HG03469 (cell line): ENCODE measurements around the gene CYRIA.

Experiments used
- ATAC-seq: cut with Tn5 transposase; IDR thresholded peaks from one replicate; pipeline ENCODE4 v1.9.1; 2021; ENCODE audit warnings: mild to moderate bottlenecking, moderate library complexity, moderate number of reproducible peaks; ENCODE audit not compliant: unreplicated experiment

The CYRIA gene

GRCh38 chr2:16665748-16666448 is at the start of gene CYRIA:
Gene CYRIA (minus strand): TSS chr2:16665834. CDS start chr2:16588119, 77,715 bp downstream.
- peak; percentile 41 for ATAC-seq

GRCh38 chr2:16713011-16713423 is 47.4 kb upstream of the CYRIA start:
- ATAC-seq = peak; percentile 83

DNA sequence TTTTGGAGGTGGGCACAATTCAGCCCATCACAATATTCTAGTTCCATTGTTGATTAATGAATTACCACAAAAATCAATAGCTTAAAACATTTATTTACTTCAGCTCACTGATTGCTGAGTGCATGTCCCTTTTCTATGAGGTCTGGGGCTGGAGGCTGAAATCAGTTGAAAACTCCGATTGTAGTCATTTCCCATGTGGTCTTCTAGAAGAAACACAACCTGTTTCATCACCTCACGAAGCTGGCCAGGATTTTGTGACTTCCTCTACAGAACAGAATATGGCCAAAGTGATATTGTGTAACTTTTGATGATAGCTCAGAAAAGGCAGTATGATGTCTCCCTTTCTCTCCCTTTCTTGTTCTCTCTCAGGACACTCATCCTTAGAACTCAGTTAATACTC is 44.1 kb upstream of the CYRIA start:
- no peak for ATAC-seq

DNA sequence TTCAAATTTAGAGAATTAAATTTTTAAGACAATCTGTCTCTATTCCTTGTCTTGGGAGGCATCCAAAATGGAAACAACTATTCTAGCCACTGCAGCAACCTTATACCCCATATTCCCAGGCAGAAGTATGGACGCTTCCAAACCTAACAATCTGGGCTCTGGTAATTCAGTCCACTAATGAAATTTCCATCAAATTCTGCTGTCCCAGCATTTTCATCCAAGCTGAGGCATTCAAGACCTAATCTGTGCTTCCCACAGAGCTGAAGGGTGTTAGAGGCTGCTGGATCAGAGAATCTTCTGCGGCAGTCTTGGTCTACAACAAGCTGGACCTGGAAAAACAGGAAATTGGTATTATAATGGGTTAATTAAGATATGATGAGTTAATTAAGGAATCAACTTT is 42.5 kb upstream of the CYRIA start:
- ATAC-seq = no peak

GRCh38 chr2:16707014-16707623 is 41.5 kb upstream of the CYRIA start:
- ATAC-seq = no peak

GRCh38 chr2:16700551-16701259 is 35.1 kb upstream of the CYRIA start:
- ATAC-seq = no peak

- no peak for ATAC-seq
Measured at GRCh38 chr2:16693854-16694253, 28.2 kb upstream of the CYRIA start.

GRCh38 chr2:16691261-16691660 is 25.6 kb upstream of the CYRIA start:
- no peak for ATAC-seq

- no peak for ATAC-seq
Measured at GRCh38 chr2:16687955-16688354, 22.3 kb upstream of the CYRIA start.

GRCh38 chr2:16687222-16687621 is 21.6 kb upstream of the CYRIA start:
- no peak for ATAC-seq

DNA sequence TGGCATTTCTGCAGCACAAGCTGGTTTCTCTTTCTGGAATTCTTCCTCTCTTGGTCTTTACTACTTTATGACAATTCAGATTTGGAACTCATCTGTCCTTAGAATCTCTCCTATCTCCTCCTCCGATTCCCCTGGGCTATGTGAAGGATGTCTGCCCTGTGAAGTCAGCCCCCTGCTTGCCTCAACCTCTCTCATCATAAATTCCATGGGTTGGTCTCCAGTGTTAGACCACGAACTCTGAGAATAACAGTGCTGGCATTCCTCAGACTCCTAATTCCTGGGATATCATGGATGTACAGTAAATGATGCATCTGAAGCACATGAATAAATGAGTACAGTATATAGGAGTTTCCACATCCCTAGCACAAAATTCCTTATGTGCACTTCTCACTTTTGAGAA is 21.0 kb upstream of the CYRIA start:
- no peak for ATAC-seq

DNA sequence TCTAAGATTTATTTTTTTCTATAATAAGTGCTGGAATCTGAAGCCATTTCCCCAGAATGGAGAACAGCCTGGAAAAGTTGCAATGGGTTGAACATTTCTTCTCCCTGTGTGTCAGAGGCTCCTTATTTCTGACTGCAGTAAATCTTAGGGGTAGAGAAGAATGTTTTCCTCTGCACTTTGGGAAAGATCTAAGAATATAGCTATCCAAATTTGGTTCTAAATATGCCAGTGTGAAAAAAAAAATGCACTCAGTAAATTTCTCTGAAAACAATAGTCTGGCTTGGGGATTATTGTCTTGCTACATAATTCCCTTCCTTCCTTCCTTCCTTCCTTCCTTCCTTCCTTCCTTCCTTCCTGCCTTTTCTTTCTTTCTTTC is 19.7 kb upstream of the CYRIA start:
- no peak for ATAC-seq

DNA sequence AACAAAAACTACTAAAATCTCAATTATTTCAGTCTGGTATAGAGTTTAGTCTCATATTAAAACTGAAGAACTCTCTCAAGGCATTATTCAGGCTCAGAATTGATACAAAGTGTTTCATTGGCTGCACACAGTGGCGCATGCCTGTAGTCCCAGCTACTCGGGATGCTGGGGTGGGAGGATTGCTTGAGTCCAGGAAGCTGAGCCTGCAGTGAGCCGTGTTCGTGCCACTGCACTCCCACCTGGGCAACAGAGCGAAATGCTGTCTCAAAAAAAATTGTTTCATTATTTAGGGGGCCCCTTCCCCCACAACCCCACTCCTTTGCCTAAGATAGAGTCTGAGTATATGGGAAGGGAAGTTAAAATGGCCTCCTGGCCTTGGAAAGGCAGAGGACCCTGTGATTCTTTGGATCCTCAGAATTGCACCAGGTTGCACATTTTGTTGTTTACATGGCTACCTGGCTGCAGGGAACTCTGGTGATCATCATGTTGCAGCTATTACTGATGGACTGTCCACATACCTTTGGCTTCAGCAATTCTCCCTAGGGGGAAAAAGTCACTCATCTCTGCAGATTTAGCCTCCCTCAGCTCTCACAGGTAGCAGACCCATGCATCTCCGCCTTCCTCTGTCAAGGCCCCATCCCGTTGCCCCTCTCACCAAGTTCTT is 19.2 kb upstream of the CYRIA start:
- no peak for ATAC-seq

GRCh38 chr2:16683576-16683975 is 17.9 kb upstream of the CYRIA start:
- no peak for ATAC-seq

GRCh38 chr2:16682431-16683118 is 16.9 kb upstream of the CYRIA start:
- no peak for ATAC-seq

DNA sequence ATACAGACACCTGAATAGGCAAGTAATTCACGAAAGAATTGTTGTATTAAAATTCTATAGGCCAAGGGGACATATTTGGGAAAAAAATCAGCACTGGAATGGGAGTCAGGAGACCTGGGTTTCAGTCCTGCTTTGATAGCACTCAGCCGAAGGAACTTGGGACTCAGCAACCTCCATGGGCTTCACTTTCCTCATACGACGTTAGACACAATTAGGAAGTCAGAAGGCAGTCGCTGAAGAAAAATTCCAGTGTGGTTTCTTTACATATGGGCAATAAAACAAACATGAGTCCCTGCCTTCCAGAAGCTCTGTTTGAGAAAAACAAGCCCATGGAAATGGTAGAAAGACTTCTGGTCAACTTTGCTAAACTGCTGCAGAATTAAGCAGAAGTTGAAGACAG is 15.1 kb upstream of the CYRIA start:
- ATAC-seq = no peak

GRCh38 chr2:16680304-16680703 is 14.7 kb upstream of the CYRIA start:
- no peak for ATAC-seq

DNA sequence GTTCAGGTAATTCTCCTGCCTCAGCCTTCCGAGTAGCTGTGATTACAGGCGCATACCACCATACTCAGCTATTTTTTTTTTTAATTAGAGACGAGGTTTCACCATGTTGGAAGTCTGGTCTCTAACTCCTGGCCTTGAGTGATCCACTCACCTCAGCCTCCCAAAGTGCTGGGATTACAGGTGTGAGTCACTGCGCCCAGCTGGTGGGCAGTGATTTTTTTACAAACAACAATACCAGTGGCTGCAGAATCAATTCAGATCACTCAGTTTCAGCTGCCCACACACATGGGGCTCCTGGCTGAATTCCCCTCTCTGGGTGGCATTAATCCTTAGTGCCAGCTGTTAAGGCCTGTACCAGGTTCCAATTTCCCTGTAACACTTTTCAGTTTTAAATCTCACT is 13.3 kb upstream of the CYRIA start:
- ATAC-seq = no peak

DNA sequence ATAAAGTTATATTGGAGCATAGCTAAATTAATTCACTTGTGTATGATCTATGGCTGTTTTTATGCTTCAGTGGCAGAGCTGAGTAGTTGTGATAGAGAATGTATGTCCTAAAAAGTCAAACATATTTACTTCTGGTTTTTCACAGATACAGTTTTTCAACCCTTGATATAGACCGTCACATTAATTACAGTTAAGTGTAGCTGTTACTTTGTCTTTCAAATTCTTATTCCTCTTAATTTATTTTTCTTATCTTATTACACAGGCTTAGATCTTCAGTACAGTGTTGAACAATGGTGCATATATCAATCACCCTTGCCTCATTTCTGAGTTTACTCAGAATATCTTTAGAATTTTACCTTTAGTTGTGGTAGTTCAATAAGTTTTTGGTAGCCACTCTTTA is 12.2 kb upstream of the CYRIA start:
- no peak for ATAC-seq

GRCh38 chr2:16675781-16676180 is 10.1 kb upstream of the CYRIA start:
- ATAC-seq = no peak

DNA sequence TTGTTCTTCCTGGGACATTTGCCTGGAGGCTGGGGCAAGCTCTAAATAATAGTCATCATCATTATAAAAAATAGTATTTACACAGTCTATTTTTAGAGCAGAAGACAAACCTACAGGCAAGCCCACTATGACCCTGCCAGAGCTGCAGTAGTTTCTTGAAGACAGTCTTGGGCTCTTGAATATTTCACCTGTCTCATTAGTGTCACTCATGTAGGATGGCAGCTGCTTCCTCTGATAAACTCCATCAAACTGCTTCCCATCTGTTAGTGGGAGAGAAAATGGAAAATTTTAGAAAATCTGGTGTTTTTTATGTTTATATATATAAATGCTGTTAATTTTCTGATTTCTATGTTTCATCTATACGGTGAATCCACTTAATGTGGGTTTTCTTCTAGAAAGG is 8.5 kb upstream of the CYRIA start:
- no peak for ATAC-seq
